HG03175 (cell line): ENCODE data around the gene CASP10.
A peak's percentile ranks its signal among the peaks of the same experiment; 100 is the strongest.
"Not testable (repeated sequence)": the region's sequence is repeated elsewhere in the genome, so short reads cannot be mapped to it uniquely, and the experiment has no call there.

Source experiments
- ATAC-seq: cut with Tn5 transposase; IDR thresholded peaks from one replicate; pipeline ENCODE4 v1.9.1; 2021; ENCODE audit warnings: mild to moderate bottlenecking, moderate library complexity; ENCODE audit not compliant: unreplicated experiment

Gene CASP10

DNA sequence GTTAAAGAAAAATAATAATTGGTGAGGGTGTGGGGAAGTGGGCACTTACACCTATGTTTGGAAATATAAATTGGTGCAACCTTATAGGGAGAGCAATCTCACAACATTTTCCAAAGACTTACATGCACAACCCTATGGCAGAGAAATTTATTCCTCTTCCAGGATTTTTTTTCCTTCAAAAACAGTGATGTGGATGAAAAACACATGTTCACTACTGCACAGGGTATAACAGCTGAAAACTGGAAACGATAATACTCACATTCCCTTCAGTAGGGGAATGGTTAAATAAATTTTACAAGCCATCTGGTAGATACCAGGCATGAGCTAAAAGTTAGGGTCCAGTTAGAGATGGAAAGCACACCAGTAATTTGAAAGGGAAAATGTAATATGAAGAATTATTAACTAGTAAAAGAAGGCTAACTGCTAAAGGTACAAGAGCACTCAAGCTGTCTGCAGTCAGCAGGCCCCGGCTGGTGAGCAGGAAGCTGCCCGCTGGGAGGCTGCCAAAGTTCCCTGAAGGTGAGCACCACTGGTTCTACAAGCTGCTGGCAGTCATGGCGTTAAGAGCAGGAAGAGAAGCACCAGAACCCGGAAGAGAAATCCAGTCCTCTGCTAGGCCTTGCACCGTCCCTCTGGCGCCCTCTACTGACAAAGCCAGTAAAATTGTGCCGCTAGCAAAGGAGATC, 49.0 kb downstream of the CASP10 start:
- peak; percentile 62 for ATAC-seq

DNA sequence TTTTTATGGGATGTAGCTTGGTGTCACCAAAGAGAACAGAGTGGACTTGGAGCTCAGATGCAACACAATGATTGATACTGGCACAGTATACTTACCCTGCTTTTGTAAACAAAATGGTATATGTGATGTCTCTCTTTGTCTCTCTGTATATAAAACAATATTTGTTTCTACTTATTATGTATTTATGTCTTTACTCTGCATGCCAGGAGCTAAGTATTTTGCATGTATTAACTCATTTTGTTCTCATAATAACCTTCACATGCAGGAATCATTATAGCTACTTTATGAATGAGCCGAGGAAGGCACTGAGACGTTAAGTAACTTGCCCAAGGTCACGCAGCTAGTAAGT, 49.5 kb downstream of the CASP10 start:
- ATAC-seq = no peak

DNA sequence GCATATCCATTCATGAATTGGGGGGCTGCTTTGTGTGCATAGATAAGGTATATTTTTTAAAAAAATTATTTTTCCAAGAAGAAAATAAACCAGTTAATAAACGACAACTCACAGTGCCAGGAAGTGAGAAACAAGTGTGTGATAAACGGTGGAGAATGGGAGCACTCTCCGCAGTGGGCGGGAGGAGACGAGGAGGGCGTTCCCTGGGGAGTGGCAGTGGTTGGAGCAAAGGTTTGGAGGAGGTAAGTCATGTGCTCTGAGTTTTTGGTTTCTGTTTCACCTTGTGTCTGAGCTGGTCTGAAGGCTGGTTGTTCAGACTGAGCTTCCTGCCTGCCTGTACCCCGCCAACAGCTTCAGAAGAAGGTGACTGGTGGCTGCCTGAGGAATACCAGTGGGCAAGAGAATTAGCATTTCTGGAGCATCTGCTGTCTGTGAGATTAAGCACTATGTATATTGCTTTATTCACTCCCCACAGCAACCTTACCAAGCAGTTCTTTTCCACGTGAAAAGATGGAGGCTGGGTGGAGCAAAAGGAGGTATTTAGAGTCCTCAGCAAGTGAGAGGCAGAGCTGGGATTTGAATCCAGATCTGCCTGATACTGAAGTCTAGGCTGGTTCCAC, 50.4 kb downstream of the CASP10 start:
- ATAC-seq = peak; percentile 92

DNA sequence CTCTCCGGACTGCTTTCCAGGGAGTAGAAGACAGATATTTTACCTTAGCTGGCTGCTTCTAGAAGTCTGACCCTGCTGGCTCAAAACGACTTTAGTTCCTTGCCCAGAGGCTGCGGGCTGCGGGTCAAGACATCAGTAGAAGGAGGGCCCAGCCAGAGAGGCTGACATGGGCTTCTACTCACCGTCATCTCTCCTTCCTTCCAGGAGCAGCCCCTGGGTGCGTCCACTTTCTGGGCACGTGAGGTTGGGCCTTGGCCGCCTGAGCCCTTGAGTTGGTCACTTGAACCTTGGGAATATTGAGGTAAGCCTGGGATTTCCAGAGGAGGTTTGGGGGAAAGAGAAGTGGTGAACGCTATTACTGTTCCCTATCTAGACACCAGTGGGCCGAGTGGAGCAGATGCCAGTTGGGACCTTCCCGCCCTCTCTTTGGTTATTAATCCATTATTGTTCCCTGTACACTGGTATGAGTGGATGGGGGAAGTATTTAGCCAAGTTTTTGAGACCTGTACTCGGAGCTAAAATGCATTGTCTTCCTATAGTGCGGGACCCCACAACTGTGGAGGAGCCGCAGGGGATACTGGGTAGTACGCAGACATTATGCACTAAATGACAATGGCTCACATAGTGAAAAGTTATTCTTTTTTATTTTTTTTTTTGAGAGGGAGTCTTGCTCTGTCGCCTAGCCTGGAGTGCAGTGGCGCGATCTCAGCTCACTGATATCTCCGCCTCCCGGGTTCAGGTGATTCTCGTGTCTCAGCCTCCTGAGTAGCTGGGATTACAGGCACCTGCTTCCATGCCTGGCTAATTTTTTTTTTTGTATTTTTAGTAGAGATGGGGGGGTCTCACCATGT, 51.1 kb downstream of the CASP10 start:
- ATAC-seq = peak; percentile 15

DNA sequence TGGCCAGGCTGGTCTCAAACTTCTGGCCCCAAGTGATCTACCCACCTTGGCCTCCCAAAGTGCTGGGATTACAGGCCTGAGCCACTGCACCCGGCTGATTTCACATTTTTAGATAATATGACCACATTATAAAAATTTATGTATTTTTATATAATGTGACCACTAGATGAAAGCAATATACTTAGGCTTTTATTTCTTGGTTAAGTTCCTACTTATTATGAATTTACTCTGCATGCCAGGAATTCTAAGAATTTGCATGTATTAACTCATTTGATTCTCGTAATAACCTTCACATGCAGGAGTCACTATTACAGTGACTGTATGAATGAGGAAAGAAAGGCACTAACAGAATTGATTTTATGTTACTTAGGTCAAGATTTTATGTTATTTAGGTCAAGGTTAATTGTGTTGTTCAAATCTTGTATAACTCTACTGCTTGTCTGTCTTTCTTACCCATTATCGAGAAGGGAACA, 51.8 kb downstream of the CASP10 start:
- ATAC-seq = no peak

DNA sequence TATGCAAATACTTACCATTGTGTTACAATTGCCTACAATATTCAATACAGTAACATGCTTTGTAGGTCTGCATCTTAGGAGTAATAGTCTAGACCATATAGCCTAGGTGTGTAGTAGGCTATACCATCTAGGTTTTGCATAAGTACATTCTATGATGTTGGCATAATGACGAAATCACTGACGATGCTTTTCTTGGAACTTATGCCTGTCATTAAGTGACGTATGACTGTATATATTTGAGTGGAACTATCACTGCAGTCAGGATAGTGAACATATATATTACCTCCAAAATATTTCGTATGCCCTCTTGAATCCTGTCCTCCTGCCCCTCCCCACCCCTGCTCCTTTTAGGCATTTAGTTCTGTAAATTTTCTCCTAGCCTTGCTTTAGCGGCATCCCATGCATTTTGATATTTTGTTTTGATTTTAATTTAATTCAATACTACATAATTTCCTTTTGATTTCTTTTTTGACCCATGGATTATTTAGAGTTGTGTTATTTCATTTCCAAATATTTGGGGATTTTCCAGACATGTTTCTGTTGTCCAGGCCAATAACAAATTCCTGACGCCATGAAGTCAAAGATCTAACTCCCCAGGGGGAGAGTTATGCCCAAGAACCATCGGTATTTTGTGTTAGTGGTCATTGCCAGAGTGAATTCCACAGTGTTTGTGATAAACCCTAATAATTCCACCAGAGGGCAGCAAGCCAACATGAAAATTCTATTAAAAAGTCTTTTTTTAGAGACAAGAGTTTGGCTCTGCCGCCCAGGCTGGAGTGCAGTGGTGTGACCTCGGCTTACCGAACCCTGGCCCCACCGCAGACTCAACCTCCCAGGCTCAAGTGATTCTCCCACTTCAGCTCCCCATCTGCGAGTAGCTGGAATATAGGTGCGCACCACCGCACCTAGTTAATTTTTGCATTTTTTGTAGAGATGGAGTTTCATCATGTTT, 53.2 kb downstream of the CASP10 start:
- ATAC-seq = no peak

DNA sequence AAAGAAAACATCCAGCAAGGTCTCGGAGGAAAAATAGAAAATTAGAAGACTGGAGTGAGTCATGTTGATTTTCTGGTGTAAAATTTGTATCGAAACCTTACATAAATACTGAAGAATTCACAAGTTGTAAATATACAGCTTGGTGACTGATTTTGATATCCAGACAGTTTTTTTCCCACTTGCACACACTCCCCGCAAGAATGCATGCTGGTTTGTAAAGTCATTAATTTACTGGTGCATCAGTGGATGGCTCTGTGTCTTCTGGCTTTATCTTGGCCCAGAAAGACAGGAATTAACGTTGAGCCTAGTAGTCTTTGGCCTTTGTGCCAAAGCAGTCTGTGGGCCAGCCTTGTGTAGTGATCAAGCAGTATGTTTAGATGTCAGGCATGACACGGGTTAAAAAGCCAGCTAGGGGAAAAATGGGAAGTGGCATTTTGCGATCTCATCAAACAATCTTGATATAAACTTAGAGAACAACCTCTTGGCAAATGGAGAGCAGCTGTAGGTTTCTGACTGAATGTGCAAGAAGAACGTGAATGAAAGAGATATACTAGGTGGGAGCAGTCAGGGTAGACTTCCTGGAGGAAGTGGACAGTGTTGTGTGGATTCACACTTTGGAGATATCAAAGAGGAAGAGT, 54.7 kb downstream of the CASP10 start:
- no peak for ATAC-seq

DNA sequence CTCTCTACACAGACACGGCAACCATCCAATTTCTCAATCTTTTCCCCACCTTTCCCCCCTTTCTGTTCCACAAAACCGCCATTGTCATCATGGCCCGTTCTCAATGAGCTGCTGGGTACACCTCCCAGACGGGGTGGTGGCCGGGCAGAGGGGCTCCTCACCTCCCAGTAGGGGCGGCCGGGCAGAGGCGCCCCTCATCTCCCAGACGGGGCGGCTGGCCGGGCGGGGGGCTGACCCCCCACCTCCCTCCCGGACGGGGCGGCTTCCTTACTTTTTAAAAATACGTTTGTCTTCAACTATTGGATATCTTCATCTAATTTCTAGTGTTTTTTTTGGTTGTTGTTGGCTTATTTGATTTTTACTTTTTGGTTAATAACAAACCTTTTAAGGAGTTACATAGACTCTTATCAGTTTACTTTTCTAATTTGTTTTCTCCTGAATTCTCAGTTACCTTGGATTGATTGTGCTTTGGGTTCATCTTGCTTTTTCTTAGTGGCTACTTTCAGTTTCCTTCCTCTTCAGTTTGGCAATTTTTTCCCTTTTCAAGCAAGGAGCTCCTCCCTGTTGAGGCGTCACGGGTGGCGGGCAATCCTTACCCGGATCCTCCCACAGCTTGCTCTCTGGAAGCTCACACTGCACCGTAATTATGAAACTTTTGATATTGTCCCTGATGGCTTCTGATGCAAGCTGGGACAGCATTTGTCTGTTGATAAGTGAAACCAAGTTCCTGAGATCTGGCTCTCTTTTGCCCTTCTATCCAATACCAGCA, 56.4 kb downstream of the CASP10 start:
- ATAC-seq = not testable (repeated sequence)

DNA sequence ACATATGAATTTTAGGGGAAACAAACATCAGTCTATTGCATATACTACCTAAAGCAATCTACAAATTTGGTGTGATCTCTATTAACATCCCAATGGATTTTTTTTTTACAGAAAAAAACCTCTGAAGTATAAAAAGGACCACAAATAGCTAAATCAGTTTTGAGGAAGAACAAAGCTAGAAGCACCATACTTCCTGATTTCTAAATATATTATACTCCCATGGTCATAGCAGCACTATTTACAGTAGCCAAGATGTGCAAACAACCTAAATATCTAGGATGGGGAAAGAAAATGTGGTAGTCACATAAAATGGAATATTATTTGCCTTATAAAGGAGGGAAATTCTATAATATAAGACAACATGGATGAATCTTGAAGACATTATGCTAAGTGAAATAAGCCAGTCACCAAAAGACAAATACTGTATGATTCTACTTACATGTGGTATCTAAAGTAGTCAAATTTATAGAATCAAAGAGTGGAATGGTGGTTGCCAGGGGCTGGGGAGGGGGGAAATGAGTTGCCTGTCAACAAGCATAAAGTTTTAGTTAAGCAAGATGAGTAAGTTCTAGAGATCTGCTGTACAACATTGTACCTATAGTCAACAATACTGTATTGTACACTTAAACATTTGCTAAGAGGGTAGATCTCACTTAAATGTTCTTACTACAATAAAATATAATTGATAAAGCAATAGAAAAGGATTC, 59.8 kb downstream of the CASP10 start:
- ATAC-seq = no peak

DNA sequence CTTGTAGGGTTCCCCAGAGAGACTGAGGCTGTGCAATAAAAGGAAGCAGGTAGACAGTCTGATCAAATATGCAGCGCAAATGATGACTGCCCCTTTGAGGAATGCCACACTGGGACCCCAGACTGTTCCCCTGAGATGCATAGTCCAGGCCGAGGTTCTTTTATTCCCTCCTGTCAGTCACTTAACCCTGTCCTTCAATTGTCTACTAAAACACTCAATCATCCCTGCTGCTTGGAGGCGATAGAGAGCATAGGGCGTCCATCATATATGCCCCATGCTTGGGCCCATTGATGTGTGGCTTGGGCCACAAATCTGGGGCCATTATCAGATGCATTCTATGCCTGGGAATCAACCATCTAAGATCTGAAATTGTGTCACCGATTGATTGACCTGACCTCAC, 61.9 kb downstream of the CASP10 start:
- ATAC-seq = no peak

DNA sequence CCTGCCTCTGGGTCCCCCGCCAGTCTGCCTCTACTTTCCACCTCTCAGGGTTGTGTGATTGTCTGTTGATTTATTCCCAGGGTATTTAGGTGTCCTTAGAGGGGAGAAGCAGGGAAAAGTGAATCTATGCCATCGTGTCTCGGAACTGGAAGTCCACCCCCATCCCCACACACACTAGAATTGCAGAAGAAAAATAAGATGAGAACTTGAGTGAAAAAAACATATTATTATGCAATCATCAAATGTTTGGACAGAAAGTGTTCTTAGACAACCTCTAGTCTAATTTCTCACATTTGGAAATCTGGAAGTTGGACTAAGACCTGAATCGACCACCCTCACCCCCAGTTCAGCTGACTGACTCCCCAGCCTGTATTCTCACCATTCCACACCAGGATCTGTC, 63.3 kb downstream of the CASP10 start:
- ATAC-seq = no peak

DNA sequence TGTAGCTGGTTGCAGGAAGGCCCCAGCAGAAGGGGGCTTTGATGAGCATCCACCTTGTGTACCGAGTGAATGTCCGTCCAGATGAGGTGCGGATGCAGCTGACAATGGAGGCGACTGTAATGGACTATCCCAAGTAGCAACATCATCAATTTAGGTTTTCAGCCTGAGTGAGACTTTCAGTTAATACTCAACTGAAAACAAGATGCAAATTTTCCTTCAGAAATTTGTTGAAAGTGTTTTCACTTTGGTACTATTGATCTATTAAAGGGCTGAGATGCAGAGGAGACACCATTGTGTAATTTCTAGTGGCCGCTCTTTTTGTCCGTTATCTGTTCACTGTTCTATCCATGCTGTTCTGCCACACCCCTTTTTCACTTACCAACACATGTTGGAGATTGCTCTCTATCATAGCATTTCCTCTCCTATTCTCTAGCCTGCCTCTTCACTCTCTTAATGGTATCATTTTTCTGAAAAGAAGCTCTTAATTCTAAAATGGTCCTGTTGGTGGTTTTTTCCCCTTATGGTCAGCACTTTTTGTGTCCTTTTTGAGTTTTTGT, 65.4 kb downstream of the CASP10 start:
- ATAC-seq = no peak

DNA sequence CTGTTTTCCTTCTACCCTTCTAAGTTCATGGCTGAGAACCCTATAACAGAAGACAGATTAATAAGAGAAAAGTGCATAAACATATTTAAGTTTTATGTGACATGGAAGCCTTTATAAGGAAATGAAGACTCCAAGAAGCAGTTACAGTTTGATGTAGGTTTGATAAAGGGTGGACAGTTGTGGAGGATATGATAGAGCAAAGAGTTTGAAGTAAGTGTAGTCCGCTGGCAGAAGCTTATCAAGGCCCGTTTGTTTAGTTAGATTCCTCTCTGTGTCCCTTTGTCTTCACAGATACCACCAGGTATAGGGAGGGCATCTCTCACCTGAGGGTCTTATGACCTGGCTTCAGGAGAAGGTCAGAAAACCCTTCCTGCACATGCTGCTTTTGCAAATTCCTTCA, 66.9 kb downstream of the CASP10 start:
- no peak for ATAC-seq

DNA sequence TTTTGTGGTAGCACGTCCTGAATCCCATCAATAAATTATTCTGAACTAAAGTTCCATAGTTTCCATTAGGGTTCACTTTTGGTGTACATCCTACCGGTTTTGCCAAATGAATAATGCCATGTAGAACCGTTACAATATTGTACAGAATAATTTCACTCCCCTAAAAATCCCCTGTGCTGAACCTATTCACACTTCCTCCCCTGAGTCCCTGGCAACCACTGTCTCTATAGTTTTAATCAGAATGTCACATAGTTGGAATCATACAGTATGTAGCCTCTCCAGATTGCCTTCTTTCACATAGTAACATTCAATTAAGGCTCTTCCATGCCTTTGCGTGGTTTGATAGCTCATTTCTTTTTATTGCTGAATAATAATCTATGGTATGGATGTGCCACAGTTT, 67.8 kb downstream of the CASP10 start:
- ATAC-seq = no peak

DNA sequence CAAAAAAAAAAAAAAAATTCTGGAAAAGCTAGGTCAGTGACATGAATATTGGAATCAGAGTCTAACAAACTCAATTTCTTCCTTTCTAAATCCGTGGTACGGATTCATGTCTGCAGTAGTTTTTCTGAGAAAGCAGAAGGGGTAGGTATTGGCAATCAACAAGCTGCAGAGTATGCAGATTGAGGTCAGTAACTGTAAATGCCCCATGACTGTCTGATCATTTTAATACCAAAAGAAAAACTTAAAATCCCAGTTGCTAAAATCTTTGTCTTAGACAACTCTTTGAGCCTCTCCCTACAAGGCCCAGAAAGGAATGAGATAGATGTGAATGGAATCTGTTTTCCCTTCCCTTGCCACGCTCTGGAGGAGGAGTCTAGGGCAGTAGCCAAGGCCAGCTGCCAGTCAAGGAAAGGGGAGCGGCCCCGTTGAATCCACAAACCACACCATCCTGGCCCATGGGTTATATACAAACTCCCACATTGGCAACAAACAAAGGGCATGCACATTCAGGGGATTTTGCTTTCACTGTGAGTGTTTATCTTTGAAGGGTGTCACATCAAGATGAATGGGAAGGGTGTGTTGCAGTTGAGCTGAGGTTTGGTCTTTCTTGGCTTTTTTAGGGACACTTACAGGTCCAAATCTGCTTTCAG, 71.3 kb downstream of the CASP10 start:
- no peak for ATAC-seq

DNA sequence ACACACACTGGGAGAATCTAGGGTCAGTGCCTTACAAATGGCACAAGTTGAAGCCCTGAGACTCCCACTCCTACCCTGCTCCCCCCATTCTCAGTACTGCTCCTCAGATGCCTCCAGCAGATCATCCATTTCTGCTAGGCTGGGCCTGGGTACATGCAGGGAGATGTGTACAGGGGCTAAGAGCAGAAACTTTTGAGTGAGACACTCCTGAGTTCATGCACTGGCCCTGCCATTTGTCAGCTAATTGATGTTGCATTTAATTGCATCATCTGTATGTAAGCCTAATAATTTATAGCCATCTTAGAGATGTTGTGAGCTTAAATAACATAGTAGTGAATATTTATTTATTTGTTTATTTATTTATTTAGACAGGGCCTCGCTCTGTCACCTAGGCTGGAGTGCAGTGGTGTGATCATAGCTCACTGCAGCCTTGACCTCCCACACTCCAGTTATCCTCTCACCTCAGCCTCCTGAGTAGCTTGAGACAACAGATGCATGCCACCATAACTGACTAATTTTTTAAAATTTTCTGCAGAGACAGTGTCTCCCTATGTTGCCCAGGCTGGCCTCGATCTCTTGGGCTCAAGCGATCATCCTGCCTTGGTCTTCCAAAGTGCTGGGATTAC, 72.6 kb downstream of the CASP10 start:
- ATAC-seq = no peak

DNA sequence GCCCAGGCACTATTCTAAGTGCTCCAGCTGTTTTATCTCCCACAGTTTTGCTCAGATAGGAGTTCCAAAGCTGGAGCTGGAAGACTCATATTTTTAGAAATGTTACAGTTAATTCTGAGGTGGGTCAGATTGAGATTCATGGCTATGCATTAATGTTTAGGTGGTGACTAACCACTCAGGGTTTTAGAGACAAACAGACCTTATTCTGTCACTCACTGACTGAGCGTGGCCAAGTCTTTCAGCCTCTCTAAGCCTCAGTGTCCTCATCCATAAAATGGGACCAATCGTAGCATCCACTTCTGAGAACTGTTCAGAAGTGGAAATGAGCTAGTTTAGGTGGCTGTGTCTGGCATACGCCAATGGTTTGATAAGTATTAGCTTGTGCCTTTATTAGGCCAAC, 73.1 kb downstream of the CASP10 start:
- ATAC-seq = no peak
